GOT3 (cell line): ENCODE measurements around the gene TENM4.
"Not testable (repeated sequence)": the region's sequence is repeated elsewhere in the genome, so short reads cannot be mapped to it uniquely, and the experiment has no call there.

Experiments
- DNase-seq: peaks from one replicate; lab custom pipeline; 2025; ENCODE audit warnings: mixed read lengths; lab: John Stamatoyannopoulos, UW

TENM4 gene

DNA sequence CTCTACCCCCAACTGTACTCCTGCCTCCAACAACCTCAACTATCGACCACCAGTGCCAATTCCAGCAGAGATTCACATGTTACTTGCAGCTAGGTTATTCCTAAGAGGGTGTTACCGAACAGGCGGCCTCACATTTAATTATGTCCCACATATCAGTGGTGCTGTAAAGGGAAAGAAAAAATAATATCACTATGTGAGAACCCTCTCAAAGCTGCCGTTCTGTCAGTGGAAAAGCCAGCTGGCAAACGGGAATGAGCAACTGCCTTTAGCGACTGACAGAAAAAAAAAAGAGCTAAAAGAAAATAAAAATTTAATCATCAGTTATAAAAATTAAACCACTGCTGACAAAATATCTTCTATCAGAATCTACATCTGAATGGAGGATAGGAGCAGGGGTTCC, 595.3 kb downstream of the TENM4 start:
- DNase-seq, result no peak

DNA sequence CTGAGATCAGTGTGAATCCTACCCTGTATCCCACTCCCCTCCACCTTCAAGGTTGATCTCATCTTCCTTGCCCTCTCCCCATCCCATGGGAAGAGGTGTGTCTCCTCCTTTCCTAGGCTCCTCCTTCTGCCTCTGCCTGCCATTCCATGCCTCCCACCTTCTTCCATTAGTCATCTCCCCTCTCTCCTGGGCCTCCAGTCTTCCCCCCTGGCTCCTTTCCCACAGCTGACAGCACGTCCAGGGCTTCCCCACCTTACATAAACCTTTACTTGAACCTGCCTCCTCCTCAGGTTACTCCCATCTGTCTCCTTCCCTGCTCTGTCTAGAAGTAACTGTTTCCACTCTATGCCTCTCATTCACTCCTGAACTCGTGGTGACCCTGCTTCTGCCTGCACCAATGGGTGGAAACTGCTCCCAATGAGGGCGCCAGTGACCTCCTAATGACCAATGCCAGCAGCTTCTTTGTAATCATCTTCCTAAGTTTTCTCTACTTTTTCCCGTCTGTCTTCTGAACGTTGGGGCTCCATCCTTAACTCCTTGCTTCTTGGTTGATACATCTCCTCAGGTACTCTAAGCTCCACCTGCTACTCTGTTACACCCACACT, 599.3 kb downstream of the TENM4 start:
- DNase-seq, result no peak

DNA sequence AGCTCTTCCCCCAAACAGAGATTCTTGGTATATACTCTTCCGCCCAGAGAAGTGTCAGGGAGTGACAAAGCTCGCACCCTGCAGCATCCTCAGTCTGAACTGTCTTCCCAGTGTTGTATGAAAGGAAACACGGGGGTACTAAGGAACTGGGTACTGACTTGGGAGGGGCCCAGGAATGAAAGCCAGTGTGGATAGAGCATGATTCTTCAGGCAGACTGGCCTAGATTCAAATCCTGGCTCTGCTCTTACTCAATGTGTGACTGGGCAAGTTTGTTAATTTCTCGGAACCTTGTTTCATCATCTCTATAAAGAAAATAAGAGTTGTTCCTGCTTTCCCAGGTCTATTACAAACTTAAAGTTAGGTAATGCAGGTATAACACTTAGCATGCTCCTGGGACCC, 600.2 kb downstream of the TENM4 start:
- no peak for DNase-seq

DNA sequence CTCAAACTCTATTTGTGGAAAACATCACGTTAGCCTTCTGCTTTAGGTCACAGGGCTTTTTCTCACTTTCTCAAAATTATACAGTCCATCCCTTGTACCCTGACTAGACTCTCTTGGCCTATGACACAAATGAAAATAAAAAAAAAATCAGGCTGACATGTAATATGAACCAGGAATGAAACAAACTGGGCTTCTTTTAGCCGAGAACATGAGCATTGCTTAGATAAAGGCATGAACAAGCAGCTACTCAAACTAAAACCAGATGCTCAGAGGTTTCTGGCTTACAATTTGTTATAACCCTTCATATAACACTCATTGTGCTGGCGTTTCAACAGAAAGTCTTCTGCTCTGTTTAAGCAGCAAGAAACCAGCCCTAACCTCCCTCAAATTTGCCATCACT, 600.6 kb downstream of the TENM4 start:
- DNase-seq, result no peak

DNA sequence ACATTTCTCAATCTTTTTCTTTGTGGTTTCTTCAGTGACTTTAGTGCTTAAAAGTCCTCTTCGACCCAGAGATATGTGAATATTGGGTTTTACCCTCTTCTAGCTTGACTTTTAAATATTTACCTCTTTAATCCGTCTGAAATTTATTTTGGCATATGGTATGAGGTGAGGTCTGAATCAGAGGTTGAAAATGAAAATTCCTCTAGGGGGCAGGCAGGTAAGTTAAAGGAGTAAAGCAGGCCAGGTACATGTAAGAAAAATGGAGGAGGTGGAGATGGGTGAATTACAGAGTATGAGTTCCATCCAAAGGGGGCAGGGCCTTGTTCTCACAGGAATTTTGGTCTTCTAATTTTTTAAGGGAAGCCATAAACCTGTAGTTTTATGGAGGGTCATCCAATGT, 602.4 kb downstream of the TENM4 start:
- no peak for DNase-seq

DNA sequence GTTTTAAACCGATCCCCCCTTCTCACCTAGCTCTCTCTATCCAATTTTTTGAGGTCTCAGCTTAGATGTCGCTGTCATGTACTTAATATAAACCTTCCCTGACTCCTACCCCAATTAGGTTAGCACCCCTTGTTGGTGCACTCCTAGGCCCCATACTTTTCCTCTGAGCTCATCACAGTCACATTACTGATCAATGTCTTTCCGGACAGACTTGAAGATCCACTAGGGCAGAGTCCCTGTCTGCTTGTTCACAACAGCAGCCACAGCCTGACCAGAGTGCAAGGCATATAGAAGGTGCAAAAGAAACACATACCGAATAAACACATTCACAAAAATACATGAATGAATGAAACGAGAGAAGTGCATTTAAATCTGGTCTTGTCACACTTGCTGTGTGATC, 605.2 kb downstream of the TENM4 start:
- DNase-seq, result no peak

DNA sequence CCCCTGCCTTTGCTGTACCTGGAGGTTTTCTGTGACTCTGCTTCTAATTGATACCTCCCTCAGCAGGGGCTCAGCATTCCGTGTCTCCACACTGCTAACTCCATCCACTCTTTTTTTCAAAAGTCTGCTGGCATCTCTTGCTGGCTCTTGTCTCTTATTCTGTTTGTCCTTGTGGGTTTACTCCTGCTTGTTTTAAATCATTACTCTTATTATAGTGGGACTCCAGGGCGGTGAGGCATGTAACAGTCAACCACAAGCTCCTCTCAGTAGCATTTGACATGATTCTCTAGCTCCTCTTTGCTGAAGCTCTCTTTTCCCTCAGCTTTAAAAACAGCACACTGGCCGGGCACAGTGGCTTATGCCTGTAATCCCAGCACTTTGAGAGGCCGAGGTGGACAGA, 605.9 kb downstream of the TENM4 start:
- no peak for DNase-seq

DNA sequence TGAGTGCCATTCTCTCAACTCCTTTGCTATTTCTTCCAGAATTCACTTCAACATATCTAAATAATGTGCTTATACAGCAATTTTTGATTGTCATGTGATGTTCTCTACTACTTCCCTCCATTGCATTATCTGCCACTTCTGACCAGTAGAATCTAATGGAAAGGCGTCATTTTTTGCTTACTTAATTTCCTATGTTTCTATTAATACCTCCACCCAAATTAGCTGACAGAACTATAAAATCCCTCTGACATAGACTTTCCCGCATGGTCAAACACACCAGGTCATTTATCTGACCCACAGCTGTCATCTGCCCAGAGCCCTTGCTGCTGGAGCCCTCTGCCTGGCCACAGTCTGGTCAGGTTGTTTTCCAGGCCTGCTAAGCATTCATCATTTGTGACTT, 607.6 kb downstream of the TENM4 start:
- DNase-seq, result no peak

DNA sequence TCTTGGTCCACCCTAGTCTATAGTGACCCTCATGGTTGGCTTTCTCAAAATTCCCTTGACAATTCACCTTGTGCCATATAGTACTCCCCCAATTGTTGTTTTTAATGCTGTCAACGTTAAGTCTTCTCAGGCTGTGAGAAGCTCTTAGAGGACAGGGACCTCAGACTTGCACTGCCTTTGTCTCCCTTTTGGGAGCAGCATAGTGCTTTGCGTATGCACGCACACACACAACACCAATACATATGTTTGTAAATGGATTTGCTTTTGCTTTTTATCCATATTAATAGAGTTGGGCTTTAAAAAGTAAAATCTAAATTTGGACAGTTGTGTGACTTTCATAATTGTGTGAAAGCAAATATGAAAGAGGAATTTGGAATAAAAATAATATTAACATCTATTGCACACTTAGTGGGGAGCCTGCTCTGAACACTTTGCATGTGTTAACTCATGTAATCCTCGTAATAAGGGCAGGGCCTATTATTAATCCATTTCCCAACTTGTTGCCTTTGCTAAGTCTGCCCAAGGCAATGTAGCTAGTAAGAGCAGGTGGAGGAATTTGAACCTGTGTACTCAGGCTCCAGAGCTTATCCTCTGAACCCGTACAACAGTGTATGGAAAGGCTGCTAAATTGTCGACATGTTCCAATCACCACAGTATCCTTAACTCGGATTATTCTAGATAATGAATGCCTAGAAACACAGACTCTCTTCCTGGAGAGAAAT, 608.4 kb downstream of the TENM4 start:
- no peak for DNase-seq

DNA sequence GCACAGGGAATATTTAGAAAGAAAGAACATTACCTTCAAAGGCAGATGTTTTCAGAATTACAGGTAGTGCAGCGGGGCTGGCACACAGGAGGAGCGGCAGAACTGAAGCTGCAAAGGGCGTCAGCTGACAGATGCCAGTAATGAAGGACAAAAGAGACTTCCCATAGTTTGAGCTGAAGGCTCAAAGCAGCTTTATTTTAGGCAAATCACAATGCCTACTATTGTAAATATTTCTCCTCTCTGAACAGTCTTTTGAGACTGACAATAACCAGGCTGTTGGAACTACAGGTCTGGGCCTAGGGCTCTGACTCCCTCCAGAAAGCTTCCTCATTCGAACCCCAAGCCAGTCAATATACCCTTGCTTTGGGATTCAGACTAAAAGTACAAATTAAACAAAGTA, 609.3 kb downstream of the TENM4 start:
- no peak for DNase-seq

DNA sequence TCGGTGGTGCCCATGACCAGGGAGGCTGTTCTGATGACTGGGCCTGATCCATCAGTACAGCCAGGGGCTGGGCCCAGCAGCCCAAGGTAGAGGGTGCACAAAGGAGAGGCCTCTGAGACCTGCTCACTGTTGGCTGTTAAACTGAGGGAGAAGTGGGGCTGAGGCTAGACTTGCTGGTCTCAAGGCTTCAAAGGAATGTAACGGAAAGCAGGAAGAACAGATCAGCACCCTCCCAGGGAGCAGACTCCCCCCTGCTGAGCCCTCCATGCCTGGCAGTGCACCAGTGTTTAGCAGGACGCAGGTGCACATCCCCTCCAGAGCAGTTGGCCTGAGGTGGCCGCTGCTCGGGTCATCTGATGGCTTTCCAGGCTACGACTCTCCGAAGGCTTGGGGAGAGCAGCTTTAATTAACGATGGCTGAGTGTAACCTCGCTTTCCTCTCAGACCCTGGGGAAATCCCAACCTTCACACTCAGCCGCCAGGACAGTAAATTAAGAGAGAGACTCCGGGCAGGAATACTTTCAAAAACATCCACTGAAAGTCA, 610.5 kb downstream of the TENM4 start:
- no peak for DNase-seq

DNA sequence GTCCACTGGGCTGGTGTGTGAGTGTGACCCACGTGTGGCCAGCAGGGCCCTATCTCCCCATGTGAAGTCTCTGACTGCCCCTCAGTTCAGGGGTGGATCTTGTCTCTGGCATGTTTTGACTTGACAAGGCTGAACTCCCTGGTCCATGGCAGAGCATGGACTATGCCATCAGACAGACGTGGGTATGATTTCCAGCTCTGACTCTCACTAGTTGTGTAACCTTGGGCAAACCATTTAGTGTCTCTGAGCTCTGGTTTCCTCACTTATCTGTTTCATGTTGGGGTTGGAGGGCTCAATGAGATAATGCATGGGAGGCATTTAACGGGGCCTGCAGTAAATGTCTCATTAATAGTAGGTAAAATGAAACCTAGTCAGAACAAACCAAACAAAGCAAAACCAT, 611.7 kb downstream of the TENM4 start:
- DNase-seq, result no peak

DNA sequence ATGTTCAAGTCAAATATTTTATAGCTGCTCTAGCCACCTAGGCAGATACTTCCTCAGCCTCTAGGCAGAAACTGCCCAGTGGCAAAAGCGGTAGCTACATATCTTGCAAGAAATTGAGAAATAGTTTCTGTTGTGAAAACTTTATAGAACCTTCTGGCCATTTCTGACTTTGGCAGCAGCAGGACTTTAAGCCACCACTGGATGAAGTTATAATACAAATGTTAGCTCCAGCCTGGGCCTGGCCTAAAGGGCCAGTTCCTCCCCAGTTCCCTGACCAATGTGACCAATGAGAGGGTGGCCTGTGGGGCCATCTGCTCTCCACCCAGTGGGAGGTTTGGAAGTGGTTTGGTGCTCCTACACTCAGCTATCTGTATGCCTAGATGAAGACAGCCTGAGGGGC, 612.2 kb downstream of the TENM4 start:
- DNase-seq, result no peak

DNA sequence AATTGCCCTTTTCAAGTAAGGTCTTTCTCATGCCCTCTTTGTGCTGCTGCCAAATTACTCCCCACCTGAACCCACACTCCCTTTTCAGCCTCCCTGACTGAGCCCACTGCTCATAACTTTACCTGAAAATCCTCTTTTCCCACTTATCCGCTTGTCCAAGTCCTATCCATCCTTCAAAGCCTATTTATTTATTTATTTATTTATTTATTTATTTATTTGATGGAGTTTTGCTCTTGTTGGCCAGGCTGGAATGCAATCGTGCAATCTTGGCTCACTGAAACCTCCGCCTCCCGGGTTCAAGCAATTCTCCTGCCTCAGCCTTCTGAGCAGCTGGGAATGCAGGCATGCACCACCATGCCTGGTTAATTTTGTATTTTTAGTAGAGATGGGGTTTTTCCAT, 613.5 kb downstream of the TENM4 start:
- not testable (repeated sequence) for DNase-seq

DNA sequence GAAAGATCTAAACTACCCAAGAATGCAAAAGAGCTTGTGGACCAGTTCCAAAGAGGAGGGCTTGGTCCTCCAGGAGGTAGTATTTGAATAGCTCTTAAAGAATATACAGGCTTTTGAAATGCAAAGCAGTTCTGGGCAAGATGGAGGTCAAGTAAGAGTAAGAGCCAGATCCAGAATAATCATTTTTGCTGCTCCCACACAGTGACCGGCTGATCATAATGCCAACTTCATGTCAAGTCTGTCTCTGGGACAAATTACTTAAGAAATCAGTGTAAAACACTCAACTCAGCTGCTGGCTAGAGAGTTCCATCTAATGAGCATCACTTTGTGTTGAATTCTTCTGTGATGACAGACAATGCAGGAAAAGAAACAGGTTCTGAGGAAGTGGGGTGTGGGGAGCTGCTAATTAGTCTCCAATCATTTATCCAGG, 615.2 kb downstream of the TENM4 start:
- DNase-seq, result no peak

DNA sequence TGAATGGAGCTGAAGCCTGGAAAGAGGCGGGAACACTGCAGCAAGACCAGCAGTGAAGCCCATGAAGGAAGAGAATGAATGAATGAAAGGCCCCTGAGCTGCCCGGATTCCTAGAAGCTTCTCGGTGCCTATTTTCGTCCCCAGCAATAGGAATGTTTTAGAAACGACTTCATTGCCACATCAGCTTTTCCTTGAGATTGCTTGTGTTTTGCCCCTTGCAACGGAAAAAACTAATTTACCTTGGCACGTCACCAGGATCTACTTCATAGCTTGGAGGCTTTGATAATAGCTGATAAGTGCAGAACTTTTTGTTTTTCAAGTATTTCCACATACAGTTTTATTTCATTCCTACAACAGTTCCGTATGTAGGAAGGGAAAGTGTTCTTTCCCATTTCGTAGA, 617.2 kb downstream of the TENM4 start:
- DNase-seq, result no peak

DNA sequence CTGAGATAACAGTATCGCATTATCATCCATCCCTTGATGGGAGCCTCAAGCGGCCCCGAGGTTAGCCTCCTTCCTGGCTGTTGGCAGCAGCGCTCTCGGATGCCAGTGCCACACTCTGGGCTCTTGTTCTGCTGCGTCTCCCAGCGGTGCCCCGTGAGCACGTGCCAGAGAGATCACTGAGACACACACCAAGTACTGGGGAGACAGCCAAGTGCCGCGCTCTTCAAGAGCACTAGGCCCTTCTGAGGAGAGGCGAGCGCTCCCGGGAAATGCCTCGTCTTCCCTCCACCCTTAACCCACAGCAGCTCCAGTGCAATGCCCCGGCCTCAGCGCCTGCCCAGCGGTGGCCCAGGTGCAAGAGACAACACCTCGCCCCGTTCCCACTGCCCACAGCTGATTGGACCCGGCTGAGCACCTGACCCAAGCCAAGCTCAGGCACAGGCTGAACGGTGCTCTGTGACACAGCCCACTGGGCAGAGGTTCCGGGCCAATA, 617.9 kb downstream of the TENM4 start:
- no peak for DNase-seq

DNA sequence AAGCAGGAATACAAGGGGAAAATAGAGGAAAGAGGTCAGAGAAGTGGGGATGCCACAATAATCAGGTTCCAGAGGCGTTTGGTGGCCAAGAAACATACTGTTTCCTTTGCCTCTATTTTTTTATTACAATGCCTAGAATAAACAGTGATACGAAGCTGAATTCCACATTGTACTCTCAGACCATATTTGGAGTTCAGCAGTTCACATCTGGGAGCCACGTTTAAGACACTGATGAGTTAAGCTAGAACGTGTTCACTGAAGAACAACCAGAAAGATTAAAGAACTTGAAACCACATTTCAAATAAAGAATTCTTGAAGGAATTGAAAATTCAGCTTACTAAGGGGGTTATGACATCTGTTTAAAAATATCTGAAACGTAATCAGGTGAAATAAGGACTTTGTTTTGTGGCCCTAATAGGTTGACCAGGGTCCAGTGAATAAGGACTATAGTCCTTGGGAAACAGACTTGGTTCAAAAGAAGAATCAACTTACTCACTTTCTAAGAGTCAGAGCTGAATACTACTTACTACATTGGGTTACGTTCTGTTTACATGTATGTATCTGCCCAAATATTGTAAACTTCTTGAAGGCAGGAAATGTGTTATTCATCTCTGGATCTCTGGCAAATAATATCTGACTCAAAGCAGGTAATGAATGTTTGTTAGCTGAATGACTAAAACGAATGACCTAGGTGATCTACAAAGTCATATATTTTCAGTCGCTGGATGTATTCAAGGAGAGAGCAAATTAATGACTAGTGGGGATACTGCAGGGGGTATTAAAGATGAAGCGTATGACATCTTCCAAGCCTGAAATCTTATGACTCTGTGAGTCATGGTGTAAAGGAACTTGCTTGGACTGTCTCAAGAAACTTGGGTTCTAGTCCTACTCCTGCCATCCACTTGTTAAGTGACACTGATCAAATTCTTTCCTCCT, 619.2 kb downstream of the TENM4 start:
- DNase-seq, result no peak

DNA sequence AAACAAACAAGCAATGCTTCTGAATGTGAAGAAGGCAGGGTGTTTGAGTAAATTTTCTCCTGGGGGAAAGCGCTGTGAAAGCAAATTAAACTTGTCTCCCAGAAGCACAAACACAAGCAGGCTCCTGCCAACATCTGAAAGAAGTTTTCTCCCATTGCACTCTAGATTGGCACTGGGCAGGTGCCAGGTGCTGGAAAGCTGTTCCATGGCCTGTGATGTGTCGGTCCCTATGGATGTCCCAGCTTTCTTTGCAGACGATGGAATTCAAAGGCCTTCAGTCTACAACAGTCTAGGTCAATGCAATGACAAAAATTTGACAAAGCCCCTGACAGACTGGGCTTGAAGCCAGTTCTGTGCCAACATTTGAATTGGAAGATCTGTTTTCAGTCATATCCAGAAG, 620.1 kb downstream of the TENM4 start:
- no peak for DNase-seq

DNA sequence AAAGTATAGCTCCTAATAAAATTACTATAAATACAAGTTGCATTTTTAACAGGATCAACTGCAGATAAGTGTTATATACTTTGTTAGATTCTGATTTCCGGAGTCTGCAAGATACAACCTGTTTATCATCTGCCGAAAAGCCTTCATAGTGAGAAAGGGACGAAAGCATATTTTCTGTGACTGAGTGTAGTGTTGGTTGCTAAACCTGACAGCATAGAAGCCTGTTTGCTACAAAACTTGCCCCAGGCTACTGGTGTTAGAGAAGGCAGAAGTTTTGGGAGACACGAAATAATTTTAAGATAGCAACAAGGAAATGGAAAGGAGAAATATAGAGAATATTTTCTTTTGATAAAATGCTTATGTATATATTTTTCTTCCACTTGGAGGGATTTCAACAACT, 622.6 kb downstream of the TENM4 start:
- DNase-seq, result no peak

DNA sequence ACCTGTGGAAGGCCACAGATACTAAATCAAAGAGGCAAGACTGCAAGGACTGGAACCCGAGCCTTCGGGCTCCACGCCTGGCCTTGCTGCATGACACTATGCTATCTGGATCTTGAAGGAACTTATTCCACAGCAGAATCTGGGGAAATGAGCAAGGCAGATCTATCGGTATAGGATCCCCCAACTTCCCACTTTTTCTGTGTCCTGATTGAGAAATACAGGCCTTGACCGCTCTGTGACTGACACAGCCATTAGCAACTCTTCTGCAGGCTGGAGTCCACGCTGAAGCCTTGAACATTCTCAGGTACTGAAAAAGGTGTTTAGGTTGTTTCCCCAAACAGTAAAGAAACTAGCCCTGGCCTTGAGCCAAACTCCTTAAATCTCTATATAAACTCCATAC, 625.0 kb downstream of the TENM4 start:
- DNase-seq, result no peak

DNA sequence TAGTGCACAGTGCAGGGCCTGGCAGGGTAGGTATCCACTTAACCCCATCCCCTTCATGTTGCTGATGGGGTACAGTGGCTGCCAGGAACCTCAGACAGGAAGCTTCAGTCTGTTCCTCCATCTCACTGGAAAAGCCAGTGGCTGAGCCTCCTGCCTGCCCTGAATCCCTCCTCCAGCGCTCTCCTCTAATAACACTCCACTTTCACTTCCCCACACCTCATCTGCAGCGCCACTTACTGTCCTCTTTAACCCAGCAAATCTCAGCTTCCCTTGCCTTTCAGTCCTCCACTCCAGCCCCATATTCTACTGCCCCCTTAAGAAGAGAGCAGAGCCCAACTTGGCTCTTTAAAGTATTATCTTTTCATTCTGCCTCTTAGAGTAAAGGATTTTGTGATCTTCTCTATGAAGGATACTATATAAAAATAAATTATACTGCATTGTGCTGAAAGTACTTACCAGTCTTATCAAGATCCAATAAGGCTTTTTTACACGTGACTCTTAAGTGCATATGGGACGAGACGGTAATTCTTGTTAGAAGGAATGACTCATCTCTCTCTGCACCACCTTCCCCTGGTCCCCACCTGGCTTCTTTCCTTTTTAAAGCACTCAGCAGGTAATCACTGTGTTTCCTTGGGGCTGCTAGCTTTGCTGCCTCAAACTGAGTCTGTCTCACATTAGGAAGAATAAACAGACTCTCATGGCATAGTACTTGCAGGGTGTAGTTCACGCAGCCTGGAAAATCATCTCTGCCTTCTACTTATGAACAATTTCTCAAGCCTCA, 628.1 kb downstream of the TENM4 start:
- no peak for DNase-seq
